ENCODE measurements around the gene TMEM30A.

DNA sequence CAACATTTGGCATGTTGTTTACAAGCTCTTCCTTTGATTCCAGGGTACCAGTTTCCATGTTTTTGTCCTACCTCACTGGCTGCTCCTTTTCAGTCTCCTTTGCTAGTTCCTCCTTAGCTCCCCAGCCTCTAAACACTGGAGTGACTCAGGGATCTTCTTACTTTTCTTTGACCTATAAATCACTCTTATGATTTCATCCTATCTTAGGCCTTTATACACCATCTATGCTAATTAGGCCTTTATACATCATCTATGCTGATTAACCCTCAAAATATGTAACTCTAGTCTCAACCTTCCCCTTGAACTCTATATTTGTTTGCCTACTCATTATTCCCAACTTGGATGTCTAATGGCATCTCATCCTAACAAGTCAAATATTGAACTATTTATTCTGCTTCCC is 9.5 kb downstream of the TMEM30A start:
- TF ChIP-seq CTCF (conservative IDR thresholded peaks at IDR 0.05; ENCODE audit: low read length): no peak
- TF ChIP-seq EZH2phosphoT487 (IDR thresholded peaks at IDR 0.05; ENCODE audit: borderline replicate concordance, low read depth, low read length): no peak

Data from OCI-LY7 (cell line).